Subcutaneous abdominal adipose tissue (tissue), 5 donors: ENCODE results near the gene ZCCHC24.

Experiments
- H3K27ac ChIP-seq: one replicate; pipeline ENCODE4 v1.7.0; 2013; ENCODE audit warnings: low read depth, mild to moderate bottlenecking, inconsistent platforms, low read length, moderate library complexity
- H3K27me3 ChIP-seq, 5 donors: one replicate each; pipeline ENCODE4 v1.7.0; 2013; ENCODE audit warnings: low read length in 5 of 5, inconsistent platforms in 1 of 5; ENCODE audit not compliant: control insufficient read depth in 5 of 5, insufficient read depth in 4 of 5
- H3K36me3 ChIP-seq, 5 donors: one replicate each; pipeline ENCODE4 v1.7.0; 2013; ENCODE audit warnings: low read length in 5 of 5; ENCODE audit not compliant: control insufficient read depth in 5 of 5, insufficient read depth in 5 of 5
- H3K4me1 ChIP-seq, 5 donors: one replicate each; pipeline ENCODE4 v1.7.0; 2013; ENCODE audit warnings: low read length in 5 of 5, mild to moderate bottlenecking in 3 of 5, moderate library complexity in 1 of 5; ENCODE audit not compliant: control insufficient read depth in 5 of 5, insufficient read depth in 5 of 5
- H3K4me3 ChIP-seq, 5 donors: one replicate each; pipeline ENCODE4 v1.7.0; 2013; ENCODE audit warnings: low read length in 5 of 5, low read depth in 1 of 5
- H3K9ac ChIP-seq, 5 donors: one replicate each; pipeline ENCODE4 v1.7.0; 2013; ENCODE audit warnings: low read length in 5 of 5, mild to moderate bottlenecking in 4 of 5, moderate library complexity in 3 of 5
- H3K9me3 ChIP-seq, 5 donors: one replicate each; pipeline ENCODE4 v1.7.0; 2013; ENCODE audit warnings: low read length in 5 of 5; ENCODE audit not compliant: control insufficient read depth in 5 of 5
- donor health status: healthy.
- donor health status: healthy.
- donor health status: healthy.
- donor health status: healthy.
- donor health status: healthy.

Gene ZCCHC24

GRCh38 chr10:79393924-79394610 is 51.4 kb downstream of the ZCCHC24 start:
- Histone ChIP-seq H3K36me3 (peaks cover 0 to 54% (median 41%) of the 10 kb centered on the region in 5 donors), H3K4me3 (no peak overlapping the region), H3K27me3 (no peaks in the 10 kb centered on the region), H3K9me3 (no peaks in the 10 kb centered on the region), H3K27ac (no peak overlapping the region), H3K4me1 (peaks cover 19 to 59% (median 41%) of the 10 kb centered on the region in 5 donors), H3K9ac (no peak overlapping the region)

GRCh38 chr10:79393221-79393923 is 52.1 kb downstream of the ZCCHC24 start:
- Histone ChIP-seq H3K36me3 (peaks cover 0 to 61% (median 47%) of the 10 kb centered on the region in 5 donors), H3K4me1 (peaks cover 12 to 56% (median 45%) of the 10 kb centered on the region in 5 donors), H3K9me3 (no peaks in the 10 kb centered on the region), H3K27ac (no peak overlapping the region), H3K27me3 (no peaks in the 10 kb centered on the region), H3K9ac (no peak overlapping the region), H3K4me3 (no peak overlapping the region)

- H3K27me3 ChIP-seq: no peaks in the 10 kb centered on the region
- H3K27ac ChIP-seq: no peak overlapping the region
- no peak overlapping the region for H3K4me3 ChIP-seq
- peaks cover 0 to 68% (median 49%) of the 10 kb centered on the region in 5 donors for H3K36me3 ChIP-seq
- no peak overlapping the region for H3K9ac ChIP-seq
- no peaks in the 10 kb centered on the region for H3K9me3 ChIP-seq
- peaks cover 6 to 49% (median 42%) of the 10 kb centered on the region in 5 donors for H3K4me1 ChIP-seq
Measured at GRCh38 chr10:79392506-79393176, 52.8 kb downstream of the ZCCHC24 start.

GRCh38 chr10:79392020-79392398 is 53.4 kb downstream of the ZCCHC24 start:
- H3K27ac ChIP-seq: peak overlapping the region; percentile 51

GRCh38 chr10:79391231-79392019 is 54.0 kb downstream of the ZCCHC24 start:
- peaks cover 1 to 51% (median 36%) of the 10 kb centered on the region in 5 donors for H3K4me1 ChIP-seq
- no peak overlapping the region for H3K4me3 ChIP-seq
- H3K9ac ChIP-seq: peak overlapping the region in 3 of 5 donors; percentile 15 to 41 (median 26)
- H3K27ac ChIP-seq: peak overlapping the region; percentile 51
- H3K9me3 ChIP-seq: no peaks in the 10 kb centered on the region
- H3K36me3 ChIP-seq: peaks cover 0 to 78% (median 52%) of the 10 kb centered on the region in 5 donors
- H3K27me3 ChIP-seq: no peaks in the 10 kb centered on the region

More at GRCh38 chr10:79392020-79392398, 53.4 kb downstream of the ZCCHC24 start:
- Histone ChIP-seq H3K4me3 (no peak overlapping the region), H3K36me3 (peaks cover 0 to 72% (median 52%) of the 10 kb centered on the region in 5 donors), H3K4me1 (peaks cover 1 to 51% (median 42%) of the 10 kb centered on the region in 5 donors), H3K27me3 (no peaks in the 10 kb centered on the region), H3K9ac (peak overlapping the region in 1 of 5 donors; percentile 26), H3K9me3 (no peaks in the 10 kb centered on the region)

GRCh38 chr10:79390551-79391229 is 54.7 kb downstream of the ZCCHC24 start:
- no peaks in the 10 kb centered on the region for H3K27me3 ChIP-seq
- peak overlapping the region in 2 of 5 donors; percentile 15 to 41 for H3K9ac ChIP-seq
- no peaks in the 10 kb centered on the region for H3K9me3 ChIP-seq
- H3K4me3 ChIP-seq: no peak overlapping the region
- H3K4me1 ChIP-seq: peaks cover 1 to 51% (median 36%) of the 10 kb centered on the region in 5 donors
- H3K36me3 ChIP-seq: peaks cover 0 to 82% (median 57%) of the 10 kb centered on the region in 5 donors
- H3K27ac ChIP-seq: peak overlapping the region; percentile 51

- H3K9me3 ChIP-seq: no peaks in the 10 kb centered on the region
- no peak overlapping the region for H3K27ac ChIP-seq
- peaks cover 0 to 89% (median 63%) of the 10 kb centered on the region in 5 donors for H3K36me3 ChIP-seq
- peaks cover 1 to 51% (median 35%) of the 10 kb centered on the region in 5 donors for H3K4me1 ChIP-seq
- no peak overlapping the region for H3K4me3 ChIP-seq
- H3K27me3 ChIP-seq: no peaks in the 10 kb centered on the region
- H3K9ac ChIP-seq: no peak overlapping the region
Measured at GRCh38 chr10:79390057-79390456, 55.4 kb downstream of the ZCCHC24 start.

GRCh38 chr10:79387974-79388850 is 57.2 kb downstream of the ZCCHC24 start:
- Histone ChIP-seq H3K4me1 (peaks cover 2 to 42% (median 28%) of the 10 kb centered on the region in 5 donors), H3K36me3 (peaks cover 0 to 85% (median 63%) of the 10 kb centered on the region in 5 donors), H3K27ac (peak overlapping the region; percentile 35)

More at GRCh38 chr10:79387974-79388850, 57.2 kb downstream of the ZCCHC24 start:
- no peaks in the 10 kb centered on the region for H3K27me3 ChIP-seq
- no peak overlapping the region for H3K9ac ChIP-seq
- H3K4me3 ChIP-seq: no peak overlapping the region
- no peaks in the 10 kb centered on the region for H3K9me3 ChIP-seq
